Testis (tissue), 2 donors: ENCODE measurements around the gene CES5A.

ENCODE experiments used
- POLR2A ChIP-seq: fragments of 450-650 bp; IDR thresholded peaks from one replicate; pipeline ENCODE4 v1.6.1; 2017; ENCODE audit warnings: antibody characterized with exemption, mild to moderate bottlenecking, moderate library complexity
- TF ChIP-seq, protein P1 (sequence below), 3 experiments: fragments of 450-650 bp in 2 of 3; fragments of 200-600 bp in 1 of 3; sonication (generic) in 1 of 3; IDR thresholded peaks; one replicate each; pipeline ENCODE4 v1.5.1; 2016 to 2019; ENCODE audit warnings: antibody characterized with exemption in 3 of 3, mild to moderate bottlenecking in 2 of 3, moderate library complexity in 1 of 3

DNA sequence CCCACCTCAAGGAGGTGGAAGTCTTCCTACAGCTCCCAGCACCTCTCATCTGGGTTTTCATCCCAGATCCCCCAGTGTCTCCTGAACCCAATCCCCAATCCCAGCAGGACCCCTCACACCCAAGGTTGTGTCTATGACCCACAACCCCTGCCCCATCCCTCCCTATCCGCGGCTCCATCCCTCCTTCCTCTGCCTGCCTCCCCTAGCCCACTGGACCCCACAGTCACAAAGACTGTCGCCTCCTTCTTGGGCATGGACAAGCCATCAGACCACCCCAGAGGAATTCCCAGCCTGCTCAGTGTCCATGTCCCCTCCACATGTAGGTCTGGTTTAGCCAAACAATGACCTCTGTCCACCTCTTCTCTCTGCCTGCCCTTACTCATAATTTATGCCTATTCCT is 54.6 kb downstream of the CES5A start:
- TF ChIP-seq, protein P1, sequence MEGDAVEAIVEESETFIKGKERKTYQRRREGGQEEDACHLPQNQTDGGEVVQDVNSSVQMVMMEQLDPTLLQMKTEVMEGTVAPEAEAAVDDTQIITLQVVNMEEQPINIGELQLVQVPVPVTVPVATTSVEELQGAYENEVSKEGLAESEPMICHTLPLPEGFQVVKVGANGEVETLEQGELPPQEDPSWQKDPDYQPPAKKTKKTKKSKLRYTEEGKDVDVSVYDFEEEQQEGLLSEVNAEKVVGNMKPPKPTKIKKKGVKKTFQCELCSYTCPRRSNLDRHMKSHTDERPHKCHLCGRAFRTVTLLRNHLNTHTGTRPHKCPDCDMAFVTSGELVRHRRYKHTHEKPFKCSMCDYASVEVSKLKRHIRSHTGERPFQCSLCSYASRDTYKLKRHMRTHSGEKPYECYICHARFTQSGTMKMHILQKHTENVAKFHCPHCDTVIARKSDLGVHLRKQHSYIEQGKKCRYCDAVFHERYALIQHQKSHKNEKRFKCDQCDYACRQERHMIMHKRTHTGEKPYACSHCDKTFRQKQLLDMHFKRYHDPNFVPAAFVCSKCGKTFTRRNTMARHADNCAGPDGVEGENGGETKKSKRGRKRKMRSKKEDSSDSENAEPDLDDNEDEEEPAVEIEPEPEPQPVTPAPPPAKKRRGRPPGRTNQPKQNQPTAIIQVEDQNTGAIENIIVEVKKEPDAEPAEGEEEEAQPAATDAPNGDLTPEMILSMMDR (IDR thresholded peaks at IDR 0.05), result no peak
- no peak for TF ChIP-seq POLR2A
